ENCODE results near the gene CFB. TPM values are rescaled to one million over a fixed set of nuclear protein-coding genes. Genes with fewer than 3 reads are reported as not detected.

Gene CFB
- total and polyA plus RNA-seq, 2 of the 13 experiments (the other 11 are each of a cell fraction or from before 2014, with no cell fraction given), result 171 to 513 TPM

DNA sequence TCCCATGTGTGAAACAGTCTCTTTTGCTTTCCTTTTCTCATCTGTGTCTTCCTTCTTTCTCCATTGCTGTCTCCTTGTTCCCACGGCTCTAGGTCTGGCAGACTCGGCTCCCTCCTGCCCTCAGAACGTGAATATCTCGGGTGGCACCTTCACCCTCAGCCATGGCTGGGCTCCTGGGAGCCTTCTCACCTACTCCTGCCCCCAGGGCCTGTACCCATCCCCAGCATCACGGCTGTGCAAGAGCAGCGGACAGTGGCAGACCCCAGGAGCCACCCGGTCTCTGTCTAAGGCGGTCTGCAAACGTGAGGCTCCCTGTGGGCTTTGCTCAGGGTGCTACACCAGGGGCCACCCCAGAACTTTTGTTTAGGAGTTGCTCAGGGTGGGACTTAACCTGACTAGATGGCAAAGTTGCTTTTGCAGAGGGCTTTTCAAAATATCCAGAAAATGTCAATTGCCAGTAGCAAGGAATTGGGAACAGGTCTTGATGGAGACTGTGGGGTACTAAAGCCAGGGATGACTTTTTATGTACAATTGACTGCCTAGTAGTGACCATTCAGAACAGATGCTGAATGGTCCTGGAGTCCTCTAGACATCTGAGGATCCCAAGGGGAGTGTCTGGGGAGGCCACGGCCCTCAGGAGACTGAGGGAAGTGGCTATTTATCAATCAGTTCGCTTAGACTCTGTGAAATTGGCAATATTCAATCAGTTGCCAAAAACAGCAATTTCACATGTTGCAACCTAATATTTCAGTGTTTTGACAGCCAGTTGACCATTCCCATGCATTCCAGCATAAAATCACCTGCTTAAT lies 17.8 kb upstream of the CFB start (continued):
- TF ChIP-seq, protein P1, sequence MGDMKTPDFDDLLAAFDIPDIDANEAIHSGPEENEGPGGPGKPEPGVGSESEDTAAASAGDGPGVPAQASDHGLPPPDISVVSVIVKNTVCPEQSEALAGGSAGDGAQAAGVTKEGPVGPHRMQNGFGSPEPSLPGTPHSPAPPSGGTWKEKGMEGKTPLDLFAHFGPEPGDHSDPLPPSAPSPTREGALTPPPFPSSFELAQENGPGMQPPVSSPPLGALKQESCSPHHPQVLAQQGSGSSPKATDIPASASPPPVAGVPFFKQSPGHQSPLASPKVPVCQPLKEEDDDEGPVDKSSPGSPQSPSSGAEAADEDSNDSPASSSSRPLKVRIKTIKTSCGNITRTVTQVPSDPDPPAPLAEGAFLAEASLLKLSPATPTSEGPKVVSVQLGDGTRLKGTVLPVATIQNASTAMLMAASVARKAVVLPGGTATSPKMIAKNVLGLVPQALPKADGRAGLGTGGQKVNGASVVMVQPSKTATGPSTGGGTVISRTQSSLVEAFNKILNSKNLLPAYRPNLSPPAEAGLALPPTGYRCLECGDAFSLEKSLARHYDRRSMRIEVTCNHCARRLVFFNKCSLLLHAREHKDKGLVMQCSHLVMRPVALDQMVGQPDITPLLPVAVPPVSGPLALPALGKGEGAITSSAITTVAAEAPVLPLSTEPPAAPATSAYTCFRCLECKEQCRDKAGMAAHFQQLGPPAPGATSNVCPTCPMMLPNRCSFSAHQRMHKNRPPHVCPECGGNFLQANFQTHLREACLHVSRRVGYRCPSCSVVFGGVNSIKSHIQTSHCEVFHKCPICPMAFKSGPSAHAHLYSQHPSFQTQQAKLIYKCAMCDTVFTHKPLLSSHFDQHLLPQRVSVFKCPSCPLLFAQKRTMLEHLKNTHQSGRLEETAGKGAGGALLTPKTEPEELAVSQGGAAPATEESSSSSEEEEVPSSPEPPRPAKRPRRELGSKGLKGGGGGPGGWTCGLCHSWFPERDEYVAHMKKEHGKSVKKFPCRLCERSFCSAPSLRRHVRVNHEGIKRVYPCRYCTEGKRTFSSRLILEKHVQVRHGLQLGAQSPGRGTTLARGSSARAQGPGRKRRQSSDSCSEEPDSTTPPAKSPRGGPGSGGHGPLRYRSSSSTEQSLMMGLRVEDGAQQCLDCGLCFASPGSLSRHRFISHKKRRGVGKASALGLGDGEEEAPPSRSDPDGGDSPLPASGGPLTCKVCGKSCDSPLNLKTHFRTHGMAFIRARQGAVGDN (CRISPR knock-in tag; IDR thresholded peaks at IDR 0.05), result peak; percentile 72
- TF ChIP-seq EHMT2 (IDR thresholded peaks at IDR 0.05; ENCODE audit: borderline replicate concordance, low read depth, low read length) (no peak), CHCHD3 (CRISPR knock-in tag; IDR thresholded peaks at IDR 0.05) (no peak), XBP1 (CRISPR knock-in tag; IDR thresholded peaks at IDR 0.05) (no peak), ZSCAN12 (CRISPR knock-in tag; IDR thresholded peaks at IDR 0.05) (0 out of 2 replicates have a peak, but pooled peaks have one; percentile 72), TOE1 (CRISPR knock-in tag; IDR thresholded peaks at IDR 0.05) (no peak), ZNF776 (CRISPR knock-in tag; IDR thresholded peaks at IDR 0.05) (no peak), DR1 (CRISPR knock-in tag; IDR thresholded peaks at IDR 0.05) (no peak), ZNF629 (CRISPR knock-in tag; conservative IDR thresholded peaks at IDR 0.05) (no peak), ZNF230 (CRISPR knock-in tag; IDR thresholded peaks at IDR 0.05) (peak; percentile 74; the same call in 1 of the 2 replicates), ZMAT5 (CRISPR knock-in tag; IDR thresholded peaks at IDR 0.05; ENCODE audit: borderline replicate concordance, low read depth) (no peak), NR3C1 (CRISPR knock-in tag; IDR thresholded peaks at IDR 0.05) (no peak), HNRNPK (IDR thresholded peaks at IDR 0.05; ENCODE audit: low read depth, low read length, poor library complexity, severe bottlenecking) (no peak), ZNF24 (IDR thresholded peaks at IDR 0.05) (no peak), ZNF235 (CRISPR knock-in tag; IDR thresholded peaks at IDR 0.05; ENCODE audit: borderline replicate concordance) (no peak), POLR2AphosphoS2 (IDR thresholded peaks at IDR 0.05; ENCODE audit: low read depth, low read length) (no peak), HHEX (CRISPR knock-in tag; IDR thresholded peaks at IDR 0.05) (no peak), ZSCAN21 (CRISPR knock-in tag; IDR thresholded peaks at IDR 0.05; ENCODE audit: borderline replicate concordance) (0 out of 2 replicates have a peak, but pooled peaks have one; percentile 63), SP2 (CRISPR knock-in tag; IDR thresholded peaks at IDR 0.05) (no peak), PPARG (CRISPR knock-in tag; conservative IDR thresholded peaks at IDR 0.05) (no peak), ARNTL (CRISPR knock-in tag; IDR thresholded peaks at IDR 0.05) (peak; percentile 67; the same call in 1 of the 2 replicates), HOXA3 (CRISPR knock-in tag; IDR thresholded peaks at IDR 0.05) (0 out of 2 replicates have a peak, but pooled peaks have one; percentile 0)
- TF ChIP-seq, protein P2, sequence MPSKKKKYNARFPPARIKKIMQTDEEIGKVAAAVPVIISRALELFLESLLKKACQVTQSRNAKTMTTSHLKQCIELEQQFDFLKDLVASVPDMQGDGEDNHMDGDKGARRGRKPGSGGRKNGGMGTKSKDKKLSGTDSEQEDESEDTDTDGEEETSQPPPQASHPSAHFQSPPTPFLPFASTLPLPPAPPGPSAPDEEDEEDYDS (CRISPR knock-in tag; IDR thresholded peaks at IDR 0.05), result no peak
- TF ChIP-seq, protein P3, sequence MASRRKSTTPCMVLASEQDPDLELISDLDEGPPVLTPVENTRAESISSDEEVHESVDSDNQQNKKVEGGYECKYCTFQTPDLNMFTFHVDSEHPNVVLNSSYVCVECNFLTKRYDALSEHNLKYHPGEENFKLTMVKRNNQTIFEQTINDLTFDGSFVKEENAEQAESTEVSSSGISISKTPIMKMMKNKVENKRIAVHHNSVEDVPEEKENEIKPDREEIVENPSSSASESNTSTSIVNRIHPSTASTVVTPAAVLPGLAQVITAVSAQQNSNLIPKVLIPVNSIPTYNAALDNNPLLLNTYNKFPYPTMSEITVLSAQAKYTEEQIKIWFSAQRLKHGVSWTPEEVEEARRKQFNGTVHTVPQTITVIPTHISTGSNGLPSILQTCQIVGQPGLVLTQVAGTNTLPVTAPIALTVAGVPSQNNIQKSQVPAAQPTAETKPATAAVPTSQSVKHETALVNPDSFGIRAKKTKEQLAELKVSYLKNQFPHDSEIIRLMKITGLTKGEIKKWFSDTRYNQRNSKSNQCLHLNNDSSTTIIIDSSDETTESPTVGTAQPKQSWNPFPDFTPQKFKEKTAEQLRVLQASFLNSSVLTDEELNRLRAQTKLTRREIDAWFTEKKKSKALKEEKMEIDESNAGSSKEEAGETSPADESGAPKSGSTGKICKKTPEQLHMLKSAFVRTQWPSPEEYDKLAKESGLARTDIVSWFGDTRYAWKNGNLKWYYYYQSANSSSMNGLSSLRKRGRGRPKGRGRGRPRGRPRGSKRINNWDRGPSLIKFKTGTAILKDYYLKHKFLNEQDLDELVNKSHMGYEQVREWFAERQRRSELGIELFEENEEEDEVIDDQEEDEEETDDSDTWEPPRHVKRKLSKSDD (CRISPR knock-in tag; IDR thresholded peaks at IDR 0.05; ENCODE audit: low read depth), result no peak
